Measurements from ENCODE around the gene BYSL. TPM values are rescaled to one million over a fixed set of nuclear protein-coding genes. Genes with fewer than 3 reads are reported as not detected.

Gene BYSL
- total RNA-seq (1 to 10 TPM; 7.1 to 9.2 TPM), polyA plus RNA-seq (1 to 10 TPM; 3.1 to 5.2 TPM)

DNA sequence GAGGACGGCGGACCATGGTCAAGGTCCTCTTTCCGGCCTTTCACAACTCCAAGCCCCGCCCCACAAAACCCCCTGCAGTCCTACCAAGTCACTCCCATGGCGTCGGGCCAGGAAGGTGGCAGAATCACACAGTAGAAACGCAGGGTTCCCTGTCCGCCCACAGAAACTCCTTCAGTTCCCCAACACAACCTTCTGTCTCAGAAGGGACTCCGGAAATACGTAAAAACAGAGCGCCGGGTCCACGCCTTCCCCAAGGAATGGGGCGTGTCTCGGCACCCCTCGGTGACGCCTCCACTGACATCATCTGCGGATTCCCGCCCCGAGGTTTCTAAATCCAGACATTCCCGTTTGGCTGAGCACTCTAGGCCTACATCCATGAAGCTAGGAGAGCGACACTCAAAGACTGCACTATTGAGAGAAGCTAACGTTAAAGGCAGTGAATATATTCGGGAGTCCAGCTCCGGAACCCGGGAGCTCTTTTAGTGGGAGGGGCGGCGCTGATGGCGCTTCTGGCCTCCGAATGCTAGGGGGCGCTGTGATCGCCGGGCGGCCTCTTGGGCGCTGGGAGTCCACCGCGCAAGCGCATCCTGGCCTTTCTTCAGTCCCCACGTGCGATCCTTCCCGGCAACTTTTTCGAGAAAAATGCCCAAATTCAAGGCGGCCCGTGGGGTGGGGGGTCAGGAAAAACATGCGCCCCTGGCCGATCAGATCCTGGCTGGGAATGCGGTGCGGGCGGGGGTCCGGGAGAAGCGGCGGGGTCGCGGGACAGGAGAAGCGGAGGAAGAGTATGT, at the start of gene BYSL, which contains the start of gene MED20:
Gene BYSL, plus strand, starts transcription at position 579 of the 791 bp plus-strand sequence. Its CDS starts 64 bp downstream, at position 643.
Gene MED20, minus strand, starts transcription at position 219 of the 791 bp plus-strand sequence. Its CDS starts 121 bp downstream, at position 98.
- peaks cover 0 to 18% (median 0%) of the 10 kb centered on the region in 8 donors for H3K9me3 Mint-ChIP-seq

DNA sequence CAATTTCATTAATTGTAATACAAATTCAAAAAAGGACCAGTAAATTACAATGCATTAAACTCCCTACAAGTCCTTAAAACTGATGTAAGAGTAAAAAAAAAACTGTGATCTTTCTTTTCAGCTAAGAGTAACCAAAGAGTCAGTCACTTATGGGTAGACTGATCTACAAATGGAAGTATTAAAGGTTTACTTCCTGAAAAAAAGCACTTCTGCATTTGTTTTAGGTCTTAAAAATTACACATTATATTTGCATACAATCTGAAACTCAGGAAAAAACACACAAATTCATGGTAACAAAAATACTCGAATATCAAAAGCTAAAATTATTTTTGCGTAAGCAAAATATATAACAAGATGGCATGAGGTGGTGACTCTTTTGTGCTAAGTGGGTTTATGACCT, 49.6 kb upstream of the BYSL start:
- Mint-ChIP-seq H3K4me3 (no peak overlapping the region), H3K4me1 (no peaks in the 10 kb centered on the region), H3K27me3 (no peaks in the 10 kb centered on the region), H3K27ac (no peak overlapping the region), H3K36me3 (peaks cover 0 to 1% of the 10 kb centered on the region in 2 donors), H3K9me3 (no peaks in the 10 kb centered on the region)
- Histone ChIP-seq H3K4me3 (ENCODE audit: low read length in 2 of 2) (no peak overlapping the region), H3K9me3 (ENCODE audit: control insufficient read depth in 1 of 2, low read length in 2 of 2) (no peaks in the 10 kb centered on the region), H3K36me3 (ENCODE audit: insufficient read depth, low read length) (no peaks in the 10 kb centered on the region), H3K27me3 (ENCODE audit: insufficient read depth, low read length) (no peaks in the 10 kb centered on the region), H3K27ac (ENCODE audit: low read depth, low read length) (no peak overlapping the region), H3K4me1 (ENCODE audit: insufficient read depth, low read length) (no peaks in the 10 kb centered on the region)
- CTCF ChIA-PET (ENCODE audit: partially characterized antibody): no interaction called here
- POLR2A ChIA-PET (ENCODE audit: partially characterized antibody): no interaction called here
- intact Hi-C loops (cut with micrococcal nuclease): no loop called here
- no peak for DNase-seq

More for the DNA sequence above, at the start of gene BYSL, which contains the start of gene MED20:
- Histone ChIP-seq H3K27me3 (ENCODE audit: insufficient read depth, low read length) (no peaks in the 10 kb centered on the region), H3K36me3 (ENCODE audit: insufficient read depth, low read length) (peaks cover 3% of the 10 kb centered on the region), H3K4me1 (ENCODE audit: insufficient read depth, low read length) (peaks cover 47% of the 10 kb centered on the region), H3K9me3 (ENCODE audit: control insufficient read depth in 1 of 2, low read length in 2 of 2) (no peaks in the 10 kb centered on the region), H3K4me3 (ENCODE audit: low read length in 2 of 2) (peak within 1 kb of the TSS; percentile 75 to 99), H3K27ac (ENCODE audit: low read depth, low read length) (peak within 1 kb of the TSS; percentile 91)
- Mint-ChIP-seq H3K27me3 (peaks cover 0 to 2% of the 10 kb centered on the region in 2 donors), H3K27ac (peak within 1 kb of the TSS; percentile 98 to 100 (median 100)), H3K36me3 (peaks cover 8 to 31% of the 10 kb centered on the region in 2 donors), H3K4me3 (peak within 1 kb of the TSS; percentile 99 to 100 (median 100)), H3K4me1 (peaks cover 34 to 57% (median 47%) of the 10 kb centered on the region in 4 donors)
- CTCF ChIA-PET (ENCODE audit: partially characterized antibody): interaction anchor here (0.6 to 6.7 kb wide), 40 partner anchors 10 to 1008 kb away, joined by 3 to 133 read pairs (median 4); partner anchors contain the start of genes CCND3, CNPY3, PRICKLE4 and TAF8
- intact Hi-C loops (cut with micrococcal nuclease): loop anchor here (1.0 to 2.0 kb wide), 6 partner anchors 15 to 296 kb away; partner anchors contain the start of genes MRPS10, TOMM6 and USP49
- peak; percentile 94 to 96 (median 95) for DNase-seq
- POLR2A ChIA-PET (ENCODE audit: partially characterized antibody): interaction anchor here (0.6 to 6.5 kb wide), 22 partner anchors 8 to 1008 kb away, joined by 3 to 95 read pairs (median 4); partner anchors contain the start of genes BICRAL, CCND3, CNPY3 and MRPS10

DNA sequence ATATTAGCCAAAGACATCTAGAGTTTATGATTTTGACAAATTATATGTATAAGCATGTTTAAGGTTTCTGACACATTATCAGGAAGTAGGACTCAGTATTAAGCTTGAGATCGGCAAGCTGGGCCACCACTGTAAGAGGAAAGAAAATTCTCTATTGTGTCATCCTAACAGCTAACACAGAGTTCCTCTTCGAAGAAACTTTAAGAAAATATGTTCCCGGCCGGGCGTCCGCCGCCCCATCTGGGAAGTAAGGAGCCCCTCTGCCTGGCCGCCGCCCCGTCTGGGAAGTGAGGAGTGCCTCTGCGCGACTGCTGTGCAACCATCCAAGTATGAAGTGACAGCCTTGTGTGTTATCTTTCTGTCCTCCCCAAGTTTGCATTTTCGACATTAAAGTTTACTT, 49.2 kb upstream of the BYSL start:
- Histone ChIP-seq H3K4me3 (ENCODE audit: low read length in 2 of 2) (no peak overlapping the region), H3K9me3 (ENCODE audit: control insufficient read depth in 1 of 2, low read length in 2 of 2) (no peaks in the 10 kb centered on the region), H3K27me3 (ENCODE audit: insufficient read depth, low read length) (no peaks in the 10 kb centered on the region), H3K27ac (ENCODE audit: low read depth, low read length) (no peak overlapping the region), H3K36me3 (ENCODE audit: insufficient read depth, low read length) (no peaks in the 10 kb centered on the region), H3K4me1 (ENCODE audit: insufficient read depth, low read length) (no peaks in the 10 kb centered on the region)
- no peaks in the 10 kb centered on the region for H3K4me1 Mint-ChIP-seq
- H3K9me3 Mint-ChIP-seq: no peaks in the 10 kb centered on the region
- intact Hi-C loops (cut with micrococcal nuclease): no loop called here
- ChIA-PET CTCF (ENCODE audit: partially characterized antibody) (no interaction called here), POLR2A (ENCODE audit: partially characterized antibody) (no interaction called here)
- H3K4me3 Mint-ChIP-seq: no peak overlapping the region
- H3K27ac Mint-ChIP-seq: no peak overlapping the region
- H3K27me3 Mint-ChIP-seq: no peaks in the 10 kb centered on the region
- peaks cover 0 to 1% of the 10 kb centered on the region in 2 donors for H3K36me3 Mint-ChIP-seq
- no peak for DNase-seq

DNA sequence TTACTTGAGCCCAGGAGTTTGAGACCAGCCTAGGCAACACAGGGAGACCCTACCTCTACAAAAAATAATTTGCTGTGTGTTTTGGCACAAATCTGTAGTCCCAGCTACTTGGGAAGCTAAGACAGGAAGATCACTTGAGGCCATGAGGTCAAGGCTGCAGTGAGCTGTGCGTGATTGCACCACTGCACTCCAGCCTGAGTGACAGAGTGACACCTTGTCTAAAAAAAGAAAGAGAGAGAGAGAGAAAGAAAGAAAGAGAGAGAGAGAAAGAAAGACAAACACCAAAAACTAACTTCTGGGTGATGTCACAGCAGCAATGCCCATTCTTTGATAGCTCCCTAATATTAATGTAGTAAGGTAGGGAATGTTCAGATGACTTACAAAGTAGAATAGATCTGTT, 46.6 kb upstream of the BYSL start:
- Histone ChIP-seq H3K4me1 (ENCODE audit: insufficient read depth, low read length) (no peaks in the 10 kb centered on the region), H3K36me3 (ENCODE audit: insufficient read depth, low read length) (no peaks in the 10 kb centered on the region), H3K4me3 (ENCODE audit: low read length in 2 of 2) (no peak overlapping the region), H3K9me3 (ENCODE audit: control insufficient read depth in 1 of 2, low read length in 2 of 2) (no peaks in the 10 kb centered on the region), H3K27ac (ENCODE audit: low read depth, low read length) (no peak overlapping the region), H3K27me3 (ENCODE audit: insufficient read depth, low read length) (no peaks in the 10 kb centered on the region)
- Mint-ChIP-seq H3K36me3 (peaks cover 0 to 1% of the 10 kb centered on the region in 2 donors), H3K27me3 (no peaks in the 10 kb centered on the region), H3K4me1 (no peaks in the 10 kb centered on the region), H3K27ac (peak overlapping the region in 1 of 7 donors; percentile 53), H3K9me3 (no peaks in the 10 kb centered on the region), H3K4me3 (no peak overlapping the region)
- CTCF ChIA-PET (ENCODE audit: partially characterized antibody): interaction anchor here (1.1 kb wide), 1 partner anchor 165 kb away, joined by 3 read pairs; no protein-coding TSS in a partner anchor
- no peak for DNase-seq
- POLR2A ChIA-PET (ENCODE audit: partially characterized antibody): interaction anchor here (0.6 kb wide), 1 partner anchor 50 kb away, joined by 3 read pairs; no protein-coding TSS in a partner anchor
- intact Hi-C loops (cut with micrococcal nuclease): no loop called here

DNA sequence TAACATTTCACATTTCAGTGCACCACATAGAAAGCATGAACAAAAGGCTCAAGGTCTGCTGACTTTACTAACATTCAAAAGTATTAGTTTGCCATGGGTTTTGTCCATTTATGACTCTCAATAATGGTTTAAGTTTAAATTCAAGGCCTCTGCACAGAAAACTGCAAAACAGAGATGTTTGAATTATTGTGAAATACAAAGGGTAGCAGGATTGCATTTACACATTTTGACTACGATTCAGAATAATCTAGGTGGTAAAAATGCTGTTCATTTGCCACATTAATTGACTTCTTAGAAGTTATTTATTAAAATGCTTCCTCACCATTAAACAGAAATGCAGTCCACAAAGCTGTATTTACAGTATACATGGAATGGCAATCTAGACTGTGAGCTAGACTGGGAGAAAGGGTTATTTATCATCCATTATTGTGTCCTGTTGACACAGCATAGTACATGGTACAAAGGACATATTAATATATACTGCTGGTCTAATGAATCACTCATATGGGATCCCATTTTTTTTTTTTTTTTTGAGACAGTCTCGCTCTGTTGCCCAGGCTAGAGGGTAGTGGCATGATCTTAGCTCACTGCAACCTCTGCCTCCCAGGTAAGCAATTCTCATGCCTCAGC, 44.1 kb upstream of the BYSL start:
- H3K4me1 Mint-ChIP-seq: no peaks in the 10 kb centered on the region
- no peaks in the 10 kb centered on the region for H3K36me3 Mint-ChIP-seq
- no peaks in the 10 kb centered on the region for H3K9me3 ChIP-seq (ENCODE audit: control insufficient read depth in 1 of 2, low read length in 2 of 2)
- H3K36me3 ChIP-seq (ENCODE audit: insufficient read depth, low read length): no peaks in the 10 kb centered on the region
- ChIA-PET CTCF (ENCODE audit: partially characterized antibody) (no interaction called here), POLR2A (ENCODE audit: partially characterized antibody) (no interaction called here)
- no peaks in the 10 kb centered on the region for H3K27me3 Mint-ChIP-seq
- H3K27me3 ChIP-seq (ENCODE audit: insufficient read depth, low read length): no peaks in the 10 kb centered on the region
- H3K27ac Mint-ChIP-seq: no peak overlapping the region
- DNase-seq: no peak
- no peaks in the 10 kb centered on the region for H3K9me3 Mint-ChIP-seq
- H3K4me3 ChIP-seq (ENCODE audit: low read length in 2 of 2): no peak overlapping the region
- intact Hi-C loops (cut with micrococcal nuclease): no loop called here
- H3K27ac ChIP-seq (ENCODE audit: low read depth, low read length): no peak overlapping the region
- H3K4me1 ChIP-seq (ENCODE audit: insufficient read depth, low read length): no peaks in the 10 kb centered on the region
- no peak overlapping the region for H3K4me3 Mint-ChIP-seq

DNA sequence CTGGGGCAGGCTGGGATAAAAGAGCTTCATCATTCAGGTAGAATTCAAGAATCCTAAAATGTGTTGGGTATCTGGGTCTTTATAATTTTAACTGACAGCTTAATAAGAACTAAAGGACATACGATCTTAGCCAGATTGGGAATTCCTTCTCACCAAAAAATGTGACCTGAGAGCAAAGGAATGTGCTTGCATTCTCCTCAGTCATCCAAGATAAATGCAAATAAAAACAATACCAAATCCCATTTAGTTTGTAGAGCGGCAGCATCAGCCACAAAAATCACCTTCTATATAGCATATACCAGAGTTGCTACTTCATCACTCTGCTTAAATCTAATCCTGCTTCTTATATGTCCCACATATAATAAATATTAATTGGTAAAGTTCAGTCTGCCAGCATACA, 43.1 kb upstream of the BYSL start:
- H3K27me3 Mint-ChIP-seq: no peaks in the 10 kb centered on the region
- H3K27ac Mint-ChIP-seq: no peak overlapping the region
- Histone ChIP-seq H3K4me3 (ENCODE audit: low read length in 2 of 2) (no peak overlapping the region), H3K27ac (ENCODE audit: low read depth, low read length) (no peak overlapping the region), H3K9me3 (ENCODE audit: control insufficient read depth in 1 of 2, low read length in 2 of 2) (no peaks in the 10 kb centered on the region), H3K27me3 (ENCODE audit: insufficient read depth, low read length) (no peaks in the 10 kb centered on the region), H3K36me3 (ENCODE audit: insufficient read depth, low read length) (no peaks in the 10 kb centered on the region), H3K4me1 (ENCODE audit: insufficient read depth, low read length) (no peaks in the 10 kb centered on the region)
- intact Hi-C loops (cut with micrococcal nuclease): no loop called here
- DNase-seq: no peak
- ChIA-PET CTCF (ENCODE audit: partially characterized antibody) (no interaction called here), POLR2A (ENCODE audit: partially characterized antibody) (no interaction called here)
- H3K4me1 Mint-ChIP-seq: no peaks in the 10 kb centered on the region
- H3K9me3 Mint-ChIP-seq: no peaks in the 10 kb centered on the region
- no peaks in the 10 kb centered on the region for H3K36me3 Mint-ChIP-seq
- no peak overlapping the region for H3K4me3 Mint-ChIP-seq

DNA sequence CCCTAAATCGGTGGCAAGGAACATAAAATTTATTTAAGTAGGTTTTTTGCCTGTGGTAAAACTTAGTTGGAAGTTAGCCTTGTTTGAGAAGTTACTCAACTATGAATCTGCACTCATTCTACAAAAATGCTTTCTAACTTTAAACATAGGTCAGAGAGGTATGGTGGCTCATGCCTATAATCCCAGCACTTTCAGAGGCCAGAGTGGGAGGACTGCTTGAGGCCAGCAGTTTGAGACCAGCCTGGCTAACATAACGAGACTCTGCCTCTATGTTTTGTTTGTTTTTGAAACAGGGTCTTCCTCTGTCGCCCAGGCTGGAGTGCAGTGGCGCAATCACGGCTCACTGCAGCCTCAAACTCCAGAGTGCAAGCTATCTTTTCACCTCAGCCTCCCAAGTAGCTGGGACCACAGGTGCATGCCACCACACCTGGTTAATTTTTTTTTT, 42.3 kb upstream of the BYSL start:
- POLR2A ChIA-PET (ENCODE audit: partially characterized antibody): no interaction called here
- intact Hi-C loops (cut with micrococcal nuclease): no loop called here
- Histone ChIP-seq H3K4me1 (ENCODE audit: insufficient read depth, low read length) (no peaks in the 10 kb centered on the region), H3K27me3 (ENCODE audit: insufficient read depth, low read length) (no peaks in the 10 kb centered on the region), H3K36me3 (ENCODE audit: insufficient read depth, low read length) (no peaks in the 10 kb centered on the region), H3K9me3 (ENCODE audit: control insufficient read depth in 1 of 2, low read length in 2 of 2) (no peaks in the 10 kb centered on the region), H3K27ac (ENCODE audit: low read depth, low read length) (no peak overlapping the region), H3K4me3 (ENCODE audit: low read length in 2 of 2) (no peak overlapping the region)
- Mint-ChIP-seq H3K9me3 (no peaks in the 10 kb centered on the region), H3K36me3 (no peaks in the 10 kb centered on the region), H3K27me3 (no peaks in the 10 kb centered on the region), H3K27ac (peak overlapping the region in 1 of 7 donors; percentile 24), H3K4me1 (no peaks in the 10 kb centered on the region), H3K4me3 (no peak overlapping the region)
- DNase-seq: no peak
- CTCF ChIA-PET (ENCODE audit: partially characterized antibody): no interaction called here

Measured in CD4-positive, alpha-beta memory T cell (primary cell).